ENCODE data around the gene AGAP3. TPM values are rescaled to one million over a fixed set of nuclear protein-coding genes. Genes with fewer than 3 reads are reported as not detected.

AGAP3 gene
- total RNA-seq, 1 experiment from 2014 or later: 126 TPM

DNA sequence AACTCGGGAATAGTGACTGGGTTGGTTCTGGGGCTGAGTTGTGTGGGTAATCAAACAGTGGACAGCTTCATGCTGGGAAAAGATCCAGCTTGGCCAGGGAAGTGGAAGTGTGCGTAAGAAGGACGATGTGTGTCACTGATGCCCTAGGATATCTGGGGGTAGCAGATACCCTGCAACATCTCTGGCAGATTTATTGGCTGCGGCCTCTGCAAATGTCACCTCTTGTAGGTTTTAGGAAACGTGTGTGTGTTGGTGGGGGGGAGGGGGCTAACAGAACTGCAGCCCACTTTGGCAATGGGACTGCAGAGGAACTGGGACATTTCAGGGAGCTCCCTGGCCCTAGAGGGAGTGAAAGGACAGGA lies 965 bp upstream of the AGAP3 start:
- Histone ChIP-seq H3K4me1 (ENCODE audit: control insufficient read depth in 1 of 2, insufficient read depth in 2 of 2, low read length in 2 of 2) (peaks cover 30 to 54% of the 10 kb centered on the region in 2 experiments), H3K27ac (ENCODE audit: low read depth, low read length) (peak overlapping the region; percentile 90), H4K20me1 (ENCODE audit: insufficient read depth) (no peaks in the 10 kb centered on the region), H3K4me2 (ENCODE audit: low read length) (peak overlapping the region; percentile 87), H3K79me2 (ENCODE audit: insufficient read depth, low read length) (peaks cover 58% of the 10 kb centered on the region), H3K4me3 (replicated peaks in 1 of 2; ENCODE audit: low read depth in 1 of 2, low read length in 2 of 2) (peak overlapping the region; percentile 57 to 90), H3K9me3 (ENCODE audit: control insufficient read depth in 1 of 2, insufficient read depth in 1 of 2, low read depth in 1 of 2, low read length in 2 of 2) (no peaks in the 10 kb centered on the region), H3K27me3 (ENCODE audit: insufficient read depth, low read length) (no peaks in the 10 kb centered on the region), H3K36me3 (ENCODE audit: control insufficient read depth in 1 of 2, insufficient read depth in 2 of 2, low read length in 2 of 2) (peaks cover 0 to 10% of the 10 kb centered on the region in 2 experiments; a peak in 1 of 4 replicates), H3K9me2 (ENCODE audit: insufficient read depth) (no peaks in the 10 kb centered on the region), H3K9ac (ENCODE audit: low read length) (peak overlapping the region; percentile 59), H2AFZ (ENCODE audit: low read depth, low read length, poor library complexity, severe bottlenecking) (no peak overlapping the region)
- DNase-seq (ENCODE audit: low read depth, low spot score): no peak
- no TSS peak for BruUV-seq (replicated peaks)
- no peak for ATAC-seq
- CTCF ChIA-PET: interaction anchor here (0.8 to 1.6 kb wide), 4 partner anchors 24 to 67 kb away, joined by 3 to 5 read pairs (median 4); no protein-coding TSS in a partner anchor
- RAD21 ChIA-PET (ENCODE audit: low non-redundant PET in 1 of 2, low total read pairs in 2 of 2, uncharacterized antibody in 2 of 2, unreplicated experiment in 2 of 2): interaction anchor here in 1 of 2 experiments (0.9 to 1.0 kb wide), 2 partner anchors 26 to 57 kb away, joined by 3 read pairs; partner anchors contain the start of gene ABCB8
- intact Hi-C loops (cut with micrococcal nuclease): no loop called here
- no peak for TF ChIP-seq EZH2 (IDR thresholded peaks at IDR 0.05)
- TF ChIP-seq CBX3 (IDR thresholded peaks at IDR 0.05; ENCODE audit: low read depth): no peak
- no peak for TF ChIP-seq SP1 (IDR thresholded peaks at IDR 0.05; ENCODE audit: low read depth)
- TF ChIP-seq REST (IDR thresholded peaks at IDR 0.05; ENCODE audit: low read depth): no peak
- TF ChIP-seq EGR1 (IDR thresholded peaks at IDR 0.05; ENCODE audit: low read depth): no peak
- TF ChIP-seq, protein P1, sequence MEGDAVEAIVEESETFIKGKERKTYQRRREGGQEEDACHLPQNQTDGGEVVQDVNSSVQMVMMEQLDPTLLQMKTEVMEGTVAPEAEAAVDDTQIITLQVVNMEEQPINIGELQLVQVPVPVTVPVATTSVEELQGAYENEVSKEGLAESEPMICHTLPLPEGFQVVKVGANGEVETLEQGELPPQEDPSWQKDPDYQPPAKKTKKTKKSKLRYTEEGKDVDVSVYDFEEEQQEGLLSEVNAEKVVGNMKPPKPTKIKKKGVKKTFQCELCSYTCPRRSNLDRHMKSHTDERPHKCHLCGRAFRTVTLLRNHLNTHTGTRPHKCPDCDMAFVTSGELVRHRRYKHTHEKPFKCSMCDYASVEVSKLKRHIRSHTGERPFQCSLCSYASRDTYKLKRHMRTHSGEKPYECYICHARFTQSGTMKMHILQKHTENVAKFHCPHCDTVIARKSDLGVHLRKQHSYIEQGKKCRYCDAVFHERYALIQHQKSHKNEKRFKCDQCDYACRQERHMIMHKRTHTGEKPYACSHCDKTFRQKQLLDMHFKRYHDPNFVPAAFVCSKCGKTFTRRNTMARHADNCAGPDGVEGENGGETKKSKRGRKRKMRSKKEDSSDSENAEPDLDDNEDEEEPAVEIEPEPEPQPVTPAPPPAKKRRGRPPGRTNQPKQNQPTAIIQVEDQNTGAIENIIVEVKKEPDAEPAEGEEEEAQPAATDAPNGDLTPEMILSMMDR (IDR thresholded peaks at IDR 0.05 in 2 of 3, conservative IDR thresholded peaks at IDR 0.05 in 1 of 3; ENCODE audit: borderline replicate concordance in 1 of 3, insufficient read depth in 1 of 3, low read depth in 2 of 3, low read length in 2 of 3): no peak
- TF ChIP-seq ELF1 (IDR thresholded peaks at IDR 0.05; ENCODE audit: borderline replicate concordance, low read depth): no peak
- no peak for TF ChIP-seq SRF (IDR thresholded peaks at IDR 0.05; ENCODE audit: low read depth)
- POLR2A ChIA-PET: interaction anchor here (0.7 to 1.6 kb wide), 4 partner anchors 8 to 31 kb away, joined by 4 to 9 read pairs (median 6); no protein-coding TSS in a partner anchor
